Keratinocyte (primary cell): ENCODE data around the gene KCNN1. TPM values are rescaled to one million over a fixed set of nuclear protein-coding genes. Genes with fewer than 3 reads are reported as not detected.

ENCODE experiments used
- DNase-seq: peaks from one replicate; pipeline ENCODE4 v3.0.0-alpha.2; 2011; ENCODE audit warnings: low read depth, missing footprints, low spot score
- FAIRE-seq: peaks from 2 replicates; lab custom pipeline; 2011; peaks lifted over from hg19 to GRCh38; lab: Jason Lieb, UNC
- H2AFZ ChIP-seq: 2 replicates; pipeline ENCODE4 v1.6.0; 2012; ENCODE audit warnings: low read length, control low read depth, inconsistent platforms; ENCODE audit not compliant: control insufficient read depth
- H3K27ac ChIP-seq: 2 replicates; pipeline ENCODE4 v1.5.1; 2011; ENCODE audit warnings: low read length; ENCODE audit not compliant: control insufficient read depth, insufficient read depth
- H3K27me3 ChIP-seq: 3 replicates; pipeline ENCODE4 v1.6.0; 2011; ENCODE audit warnings: low read length; ENCODE audit not compliant: control insufficient read depth, insufficient read depth; ENCODE audit errors: extremely low read depth
- H3K36me3 ChIP-seq, 2 experiments: 2 replicates in 1 of 2; 3 replicates in 1 of 2; pipeline ENCODE4 v1.5.1; 2011; ENCODE audit warnings: low read length in 2 of 2, mild to moderate bottlenecking in 1 of 2; ENCODE audit not compliant: control insufficient read depth in 2 of 2, insufficient read depth in 2 of 2; ENCODE audit errors: extremely low read depth in 1 of 2
- H3K4me1 ChIP-seq: 3 replicates; pipeline ENCODE4 v1.5.1; 2011; ENCODE audit warnings: low read length; ENCODE audit not compliant: control insufficient read depth, insufficient read depth; ENCODE audit errors: extremely low read depth
- H3K4me2 ChIP-seq: 3 replicates; pipeline ENCODE4 v1.6.0; 2011; ENCODE audit warnings: low read depth, low read length; ENCODE audit not compliant: control insufficient read depth, insufficient read depth; ENCODE audit errors: extremely low read depth
- H3K4me3 ChIP-seq, 3 experiments: fragments of 200-600 bp in 1 of 3; sonication (generic) in 1 of 3; 2 replicates in 2 of 3; 3 replicates in 1 of 3; pipeline ENCODE4 v1.5.1; 2011 to 2016; ENCODE audit warnings: low read length in 3 of 3, mild to moderate bottlenecking in 3 of 3, control low read depth in 2 of 3, inconsistent platforms in 1 of 3, low read depth in 1 of 3, mixed read lengths in 1 of 3, mixed run types in 1 of 3, moderate library complexity in 1 of 3; ENCODE audit not compliant: control insufficient read depth in 2 of 3, insufficient read depth in 2 of 3; ENCODE audit errors: extremely low read depth in 1 of 3
- H3K79me2 ChIP-seq: 2 replicates; pipeline ENCODE4 v1.6.0; 2012; ENCODE audit warnings: low read length; ENCODE audit not compliant: control insufficient read depth, insufficient read depth
- H3K9ac ChIP-seq: 3 replicates; pipeline ENCODE4 v1.6.0; 2011; ENCODE audit warnings: low read length; ENCODE audit not compliant: control insufficient read depth, insufficient read depth; ENCODE audit errors: extremely low read depth
- H3K9me1 ChIP-seq: 3 replicates; pipeline ENCODE4 v1.6.0; 2011; ENCODE audit warnings: low read length; ENCODE audit not compliant: control insufficient read depth, insufficient read depth; ENCODE audit errors: extremely low read depth
- H3K9me3 ChIP-seq: 2 replicates; pipeline ENCODE4 v1.5.1; 2012; ENCODE audit warnings: low read depth, low read length; ENCODE audit not compliant: control insufficient read depth
- H4K20me1 ChIP-seq: 3 replicates; pipeline ENCODE4 v1.6.0; 2011; ENCODE audit warnings: low read length; ENCODE audit not compliant: control insufficient read depth, insufficient read depth; ENCODE audit errors: extremely low read depth
- CTCF ChIP-seq, 3 experiments: IDR thresholded peaks in 1 of 3; conservative IDR thresholded peaks in 1 of 3; optimal IDR thresholded peaks in 1 of 3; 2 replicates in 2 of 3; 3 replicates in 1 of 3; pipeline versions ENCODE3 to v1.5.1; 2011; ENCODE audit warnings: low read length in 3 of 3, mild to moderate bottlenecking in 3 of 3, moderate library complexity in 2 of 3, control low read depth in 1 of 3, inconsistent platforms in 1 of 3; ENCODE audit not compliant: insufficient read depth in 2 of 3; ENCODE audit errors: extremely low read depth in 1 of 3
- EZH2 ChIP-seq: IDR thresholded peaks from one replicate; pipeline ENCODE4 v1.6.1; 2012; ENCODE audit warnings: inconsistent platforms, mild to moderate bottlenecking, low read length, moderate library complexity
- dilution Hi-C: fragments of 300-500 bp; cut with MboI; formaldehyde crosslinking; loops from one replicate; pipeline ENCODE4 v1.7.0; 2020; ENCODE audit warnings: low sequenced_read_pairs; ENCODE audit not compliant: extremely low pct_ligation_motif_present
- polyA plus RNA-seq, 5 experiments: library from polyadenylated mRNA; depleted of rRNA in 3 of 5; stranded (reverse) in 3 of 5; stranded (forward) in 1 of 5; unstranded in 1 of 5; fragments of >200 nt; gene quantifications; 1 replicate in 1 of 5; 2 replicates in 3 of 5; 3 replicates in 1 of 5; pipeline versions ENCODE4 v1.2.1 to v1.2.3, GENCODE V29; 2011 to 2012; ENCODE audit warnings: missing spikeins in 2 of 5, low read depth in 1 of 5, low replicate concordance in 1 of 5

Gene KCNN1
- polyA plus RNA-seq, 1 donor (not counting 4 experiments of a cell fraction or from before 2014, with no cell fraction given), result not detected

GRCh38 chr19:17965370-17966128 lies 1.4 kb upstream of the KCNN1 start:
- dilution Hi-C loops, result no loop called here
- H2AFZ ChIP-seq, result no peak overlapping the region
- no peak for DNase-seq
- FAIRE-seq, result no peak
- H3K4me1 ChIP-seq, result no peaks in the 10 kb centered on the region
- no peaks in the 10 kb centered on the region for H4K20me1 ChIP-seq
- no peaks in the 10 kb centered on the region for H3K36me3 ChIP-seq
- H3K27ac ChIP-seq, result no peak overlapping the region
- H3K9me1 ChIP-seq, result no peaks in the 10 kb centered on the region
- H3K4me3 ChIP-seq, result no peak overlapping the region
- H3K27me3 ChIP-seq, result peaks cover 37% of the 10 kb centered on the region
- no peaks in the 10 kb centered on the region for H3K9me3 ChIP-seq
- no peak for TF ChIP-seq EZH2
- TF ChIP-seq CTCF (optimal IDR thresholded peaks at IDR 0.05 in 1 of 3, IDR thresholded peaks at IDR 0.05 in 1 of 3, conservative IDR thresholded peaks at IDR 0.05 in 1 of 3; ENCODE audit: extremely low read depth in 1 of 3, insufficient read depth in 2 of 3, low read length in 3 of 3), result no peak
- H3K79me2 ChIP-seq, result no peaks in the 10 kb centered on the region
- H3K4me2 ChIP-seq, result no peak overlapping the region
- H3K9ac ChIP-seq, result no peak overlapping the region

GRCh38 chr19:17966129-17966483 lies 801 bp upstream of the KCNN1 start:
- Histone ChIP-seq H3K9me3 (no peaks in the 10 kb centered on the region), H2AFZ (no peak overlapping the region), H3K4me3 (no peak overlapping the region), H3K27me3 (peaks cover 37% of the 10 kb centered on the region), H4K20me1 (no peaks in the 10 kb centered on the region), H3K27ac (no peak overlapping the region), H3K4me2 (no peak overlapping the region), H3K9me1 (no peaks in the 10 kb centered on the region), H3K9ac (no peak overlapping the region), H3K4me1 (no peaks in the 10 kb centered on the region), H3K79me2 (no peaks in the 10 kb centered on the region), H3K36me3 (no peaks in the 10 kb centered on the region)
- dilution Hi-C loops, result no loop called here
- no peak for FAIRE-seq
- TF ChIP-seq EZH2, result no peak
- no peak for TF ChIP-seq CTCF (optimal IDR thresholded peaks at IDR 0.05 in 1 of 3, IDR thresholded peaks at IDR 0.05 in 1 of 3, conservative IDR thresholded peaks at IDR 0.05 in 1 of 3; ENCODE audit: extremely low read depth in 1 of 3, insufficient read depth in 2 of 3, low read length in 3 of 3)
- DNase-seq, result no peak
